ENCODE measurements around the gene MAML3. TPM values are rescaled to one million over a fixed set of nuclear protein-coding genes. Genes with fewer than 3 reads are reported as not detected.

Gene MAML3
- polyA plus RNA-seq, 1 donor (not counting 4 experiments of a cell fraction or from before 2014, with no cell fraction given): 0.68 TPM

DNA sequence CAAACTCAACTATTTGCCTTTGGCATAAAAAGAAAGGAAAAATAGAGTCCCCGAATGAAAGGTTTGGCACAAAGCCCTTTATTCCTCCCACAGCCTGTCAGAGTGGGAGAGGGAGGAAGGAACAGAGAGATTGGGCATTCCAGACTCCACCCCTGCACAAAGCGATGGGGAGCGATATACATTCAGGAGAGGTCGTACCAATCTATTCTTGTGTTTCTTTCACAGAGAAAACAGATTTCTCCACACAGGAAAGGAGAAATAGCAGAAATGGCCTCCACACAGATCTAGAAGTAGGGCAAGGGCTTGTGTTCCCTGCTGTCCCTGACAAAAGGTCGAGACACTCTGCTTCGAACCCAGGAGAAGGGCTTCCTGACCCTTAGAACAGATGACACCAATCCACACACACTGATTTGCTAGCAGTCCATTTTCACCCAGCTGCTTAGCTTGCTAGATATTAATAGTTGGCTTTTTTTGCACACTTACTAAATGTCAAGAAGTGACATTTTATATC is 197.4 kb downstream of the MAML3 start:
- Histone ChIP-seq H3K4me1 (ENCODE audit: control insufficient read depth, extremely low read depth, insufficient read depth, low read length) (no peaks in the 10 kb centered on the region), H3K36me3 (ENCODE audit: control insufficient read depth in 2 of 2, extremely low read depth in 1 of 2, insufficient read depth in 2 of 2, low read length in 2 of 2) (no peaks in the 10 kb centered on the region), H3K27ac (ENCODE audit: control insufficient read depth, insufficient read depth, low read length) (no peak overlapping the region), H3K4me2 (ENCODE audit: control insufficient read depth, extremely low read depth, insufficient read depth, low read depth, low read length) (no peak overlapping the region), H3K9me1 (ENCODE audit: control insufficient read depth, extremely low read depth, insufficient read depth, low read length) (no peaks in the 10 kb centered on the region), H3K9me3 (ENCODE audit: control insufficient read depth, low read depth, low read length) (no peaks in the 10 kb centered on the region), H3K4me3 (ENCODE audit: control insufficient read depth in 2 of 3, extremely low read depth in 1 of 3, insufficient read depth in 2 of 3, low read depth in 1 of 3, low read length in 3 of 3) (no peak overlapping the region), H2AFZ (ENCODE audit: control insufficient read depth, low read length) (no peak overlapping the region), H4K20me1 (ENCODE audit: control insufficient read depth, extremely low read depth, insufficient read depth, low read length) (no peaks in the 10 kb centered on the region), H3K79me2 (ENCODE audit: control insufficient read depth, insufficient read depth, low read length) (no peaks in the 10 kb centered on the region), H3K27me3 (ENCODE audit: control insufficient read depth, extremely low read depth, insufficient read depth, low read length) (peaks cover 18% of the 10 kb centered on the region), H3K9ac (ENCODE audit: control insufficient read depth, extremely low read depth, insufficient read depth, low read length) (no peak overlapping the region)
- dilution Hi-C loops (cut with MboI; ENCODE audit: extremely low pct_ligation_motif_present, low sequenced_read_pairs): no loop called here
- TF ChIP-seq, protein P1, sequence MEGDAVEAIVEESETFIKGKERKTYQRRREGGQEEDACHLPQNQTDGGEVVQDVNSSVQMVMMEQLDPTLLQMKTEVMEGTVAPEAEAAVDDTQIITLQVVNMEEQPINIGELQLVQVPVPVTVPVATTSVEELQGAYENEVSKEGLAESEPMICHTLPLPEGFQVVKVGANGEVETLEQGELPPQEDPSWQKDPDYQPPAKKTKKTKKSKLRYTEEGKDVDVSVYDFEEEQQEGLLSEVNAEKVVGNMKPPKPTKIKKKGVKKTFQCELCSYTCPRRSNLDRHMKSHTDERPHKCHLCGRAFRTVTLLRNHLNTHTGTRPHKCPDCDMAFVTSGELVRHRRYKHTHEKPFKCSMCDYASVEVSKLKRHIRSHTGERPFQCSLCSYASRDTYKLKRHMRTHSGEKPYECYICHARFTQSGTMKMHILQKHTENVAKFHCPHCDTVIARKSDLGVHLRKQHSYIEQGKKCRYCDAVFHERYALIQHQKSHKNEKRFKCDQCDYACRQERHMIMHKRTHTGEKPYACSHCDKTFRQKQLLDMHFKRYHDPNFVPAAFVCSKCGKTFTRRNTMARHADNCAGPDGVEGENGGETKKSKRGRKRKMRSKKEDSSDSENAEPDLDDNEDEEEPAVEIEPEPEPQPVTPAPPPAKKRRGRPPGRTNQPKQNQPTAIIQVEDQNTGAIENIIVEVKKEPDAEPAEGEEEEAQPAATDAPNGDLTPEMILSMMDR (optimal IDR thresholded peaks at IDR 0.05 in 1 of 3, IDR thresholded peaks at IDR 0.05 in 1 of 3, conservative IDR thresholded peaks at IDR 0.05 in 1 of 3; ENCODE audit: extremely low read depth in 1 of 3, insufficient read depth in 2 of 3, low read length in 3 of 3): no peak
- TF ChIP-seq EZH2 (IDR thresholded peaks at IDR 0.05; ENCODE audit: low read length): no peak
- no peak for FAIRE-seq
- no peak for DNase-seq (ENCODE audit: low read depth, low spot score)

DNA sequence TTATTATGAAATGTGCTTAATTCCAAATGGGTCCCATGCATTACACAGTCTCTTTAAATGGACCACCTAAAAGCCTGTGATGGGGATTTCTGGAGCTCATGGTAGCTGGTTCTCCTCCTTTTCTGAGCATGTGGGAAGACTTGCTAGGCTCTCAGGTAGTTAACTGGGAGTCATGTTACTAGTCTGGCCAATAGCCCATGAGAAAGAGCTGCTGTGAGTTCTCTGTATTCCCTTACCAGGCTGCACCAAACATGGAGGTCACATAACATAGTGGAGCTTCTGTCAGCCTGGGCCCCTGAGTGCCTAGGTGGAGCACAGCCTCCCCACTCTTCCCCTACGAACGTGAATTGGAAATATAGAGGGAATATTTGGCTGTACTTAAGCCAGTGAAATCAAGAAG is 198.4 kb downstream of the MAML3 start:
- TF ChIP-seq, protein P1 (optimal IDR thresholded peaks at IDR 0.05 in 1 of 3, IDR thresholded peaks at IDR 0.05 in 1 of 3, conservative IDR thresholded peaks at IDR 0.05 in 1 of 3; ENCODE audit: extremely low read depth in 1 of 3, insufficient read depth in 2 of 3, low read length in 3 of 3): no peak
- TF ChIP-seq EZH2 (IDR thresholded peaks at IDR 0.05; ENCODE audit: low read length): no peak
- Histone ChIP-seq H3K9ac (ENCODE audit: control insufficient read depth, extremely low read depth, insufficient read depth, low read length) (no peak overlapping the region), H3K27ac (ENCODE audit: control insufficient read depth, insufficient read depth, low read length) (no peak overlapping the region), H3K9me3 (ENCODE audit: control insufficient read depth, low read depth, low read length) (no peaks in the 10 kb centered on the region), H3K79me2 (ENCODE audit: control insufficient read depth, insufficient read depth, low read length) (no peaks in the 10 kb centered on the region), H2AFZ (ENCODE audit: control insufficient read depth, low read length) (no peak overlapping the region), H3K9me1 (ENCODE audit: control insufficient read depth, extremely low read depth, insufficient read depth, low read length) (no peaks in the 10 kb centered on the region), H3K4me3 (ENCODE audit: control insufficient read depth in 2 of 3, extremely low read depth in 1 of 3, insufficient read depth in 2 of 3, low read depth in 1 of 3, low read length in 3 of 3) (no peak overlapping the region), H3K27me3 (ENCODE audit: control insufficient read depth, extremely low read depth, insufficient read depth, low read length) (peaks cover 14% of the 10 kb centered on the region), H4K20me1 (ENCODE audit: control insufficient read depth, extremely low read depth, insufficient read depth, low read length) (no peaks in the 10 kb centered on the region), H3K4me2 (ENCODE audit: control insufficient read depth, extremely low read depth, insufficient read depth, low read depth, low read length) (no peak overlapping the region), H3K36me3 (ENCODE audit: control insufficient read depth in 2 of 2, extremely low read depth in 1 of 2, insufficient read depth in 2 of 2, low read length in 2 of 2) (no peaks in the 10 kb centered on the region), H3K4me1 (ENCODE audit: control insufficient read depth, extremely low read depth, insufficient read depth, low read length) (peaks cover 5% of the 10 kb centered on the region)
- dilution Hi-C loops (cut with MboI; ENCODE audit: extremely low pct_ligation_motif_present, low sequenced_read_pairs): no loop called here
- FAIRE-seq: no peak
- DNase-seq (ENCODE audit: low read depth, low spot score): no peak
